HL-60 (cell line): ENCODE data around the gene ARFGAP3.

ENCODE experiments used
- DNase-seq, 2 experiments: peaks; one replicate each; pipeline ENCODE4 v3.0.0-alpha.2; 2010 to 2020; ENCODE audit warnings: low read depth in 1 of 2, low spot score in 1 of 2
- H3K27ac ChIP-seq: fragments of 250-450 bp; sonication (Bioruptor Pico); replicated peaks from 2 replicates; pipeline ENCODE4 v1.5.1; 2020; ENCODE audit warnings: mild to moderate bottlenecking, moderate library complexity
- H3K27me3 ChIP-seq: fragments of 250-450 bp; sonication (Bioruptor Pico); 2 replicates; pipeline ENCODE4 v1.5.1; 2021; ENCODE audit warnings: mild to moderate bottlenecking, moderate library complexity; ENCODE audit not compliant: insufficient read depth, poor library complexity, severe bottlenecking
- H3K4me3 ChIP-seq: replicated peaks from 2 replicates; pipeline ENCODE4 v1.5.1; 2011; ENCODE audit warnings: mild to moderate bottlenecking, control low read depth, low read length; ENCODE audit not compliant: insufficient read depth
- GABPA ChIP-seq: IDR thresholded peaks from 2 replicates; pipeline ENCODE4 v1.6.1; 2012; ENCODE audit warnings: low read depth
- POLR2AphosphoS5 ChIP-seq: IDR thresholded peaks from 2 replicates; pipeline ENCODE4 v1.6.1; 2012; ENCODE audit warnings: low read depth
- REST ChIP-seq: IDR thresholded peaks from 2 replicates; pipeline ENCODE4 v1.6.1; 2012; ENCODE audit warnings: low read depth; ENCODE audit not compliant: insufficient replicate concordance
- SPI1 ChIP-seq: IDR thresholded peaks from 2 replicates; pipeline ENCODE4 v1.6.1; 2012; ENCODE audit warnings: low read depth, mild to moderate bottlenecking, borderline replicate concordance
- TF ChIP-seq, protein P1 (sequence below): IDR thresholded peaks from one replicate; pipeline ENCODE4 v1.5.1; 2011; ENCODE audit warnings: low read length, control low read depth, inconsistent platforms; ENCODE audit not compliant: insufficient read depth

ARFGAP3 gene

DNA sequence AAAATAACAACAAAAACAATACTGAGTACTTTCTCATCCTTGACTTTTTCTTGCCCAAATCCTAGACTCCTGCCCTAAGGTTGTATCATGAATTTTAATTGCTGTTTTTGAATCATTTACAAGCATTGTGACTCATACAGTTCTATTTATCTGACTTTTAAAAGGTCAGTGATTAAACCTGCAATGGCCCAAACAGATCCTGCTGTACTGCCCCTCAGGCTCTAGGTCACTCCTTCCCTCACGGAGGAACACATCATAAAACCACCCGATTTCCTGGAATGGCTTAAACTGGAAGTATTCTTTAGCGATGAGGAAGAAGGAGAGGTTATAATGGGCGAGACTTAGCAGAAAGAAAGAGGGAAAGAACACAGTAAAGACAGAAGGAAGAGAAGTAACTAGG is 12.3 kb downstream of the ARFGAP3 start:
- TF ChIP-seq POLR2AphosphoS5 (no peak), REST (no peak), GABPA (no peak), SPI1 (no peak)
- TF ChIP-seq, protein P1, sequence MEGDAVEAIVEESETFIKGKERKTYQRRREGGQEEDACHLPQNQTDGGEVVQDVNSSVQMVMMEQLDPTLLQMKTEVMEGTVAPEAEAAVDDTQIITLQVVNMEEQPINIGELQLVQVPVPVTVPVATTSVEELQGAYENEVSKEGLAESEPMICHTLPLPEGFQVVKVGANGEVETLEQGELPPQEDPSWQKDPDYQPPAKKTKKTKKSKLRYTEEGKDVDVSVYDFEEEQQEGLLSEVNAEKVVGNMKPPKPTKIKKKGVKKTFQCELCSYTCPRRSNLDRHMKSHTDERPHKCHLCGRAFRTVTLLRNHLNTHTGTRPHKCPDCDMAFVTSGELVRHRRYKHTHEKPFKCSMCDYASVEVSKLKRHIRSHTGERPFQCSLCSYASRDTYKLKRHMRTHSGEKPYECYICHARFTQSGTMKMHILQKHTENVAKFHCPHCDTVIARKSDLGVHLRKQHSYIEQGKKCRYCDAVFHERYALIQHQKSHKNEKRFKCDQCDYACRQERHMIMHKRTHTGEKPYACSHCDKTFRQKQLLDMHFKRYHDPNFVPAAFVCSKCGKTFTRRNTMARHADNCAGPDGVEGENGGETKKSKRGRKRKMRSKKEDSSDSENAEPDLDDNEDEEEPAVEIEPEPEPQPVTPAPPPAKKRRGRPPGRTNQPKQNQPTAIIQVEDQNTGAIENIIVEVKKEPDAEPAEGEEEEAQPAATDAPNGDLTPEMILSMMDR, result no peak
- H3K4me3 ChIP-seq, result no peak overlapping the region
- H3K27ac ChIP-seq, result no peak overlapping the region
- DNase-seq, result no peak
- no peaks in the 10 kb centered on the region for H3K27me3 ChIP-seq

GRCh38 chr22:42842658-42843370 is 14.3 kb downstream of the ARFGAP3 start:
- H3K27ac ChIP-seq, result no peak overlapping the region
- H3K4me3 ChIP-seq, result no peak overlapping the region
- no peak for DNase-seq
- no peaks in the 10 kb centered on the region for H3K27me3 ChIP-seq
- TF ChIP-seq GABPA, result no peak
- no peak for TF ChIP-seq POLR2AphosphoS5
- TF ChIP-seq, protein P1, result no peak
- TF ChIP-seq SPI1, result no peak
- TF ChIP-seq REST, result no peak

- Histone ChIP-seq H3K27ac (no peak overlapping the region), H3K27me3 (no peaks in the 10 kb centered on the region), H3K4me3 (no peak overlapping the region)
- no peak for DNase-seq
- TF ChIP-seq, protein P1, result no peak
- TF ChIP-seq SPI1 (no peak), GABPA (no peak), POLR2AphosphoS5 (no peak), REST (no peak)
Measured at GRCh38 chr22:42841444-42841843, 15.6 kb downstream of the ARFGAP3 start.
